ENCODE measurements around the gene POFUT2. TPM values are rescaled to one million over a fixed set of nuclear protein-coding genes. Genes with fewer than 3 reads are reported as not detected.

POFUT2 gene
- total and polyA plus RNA-seq, 4 donors: 17.9 to 35.7 (median 26.1) TPM

GRCh38 chr21:45265721-45266517 is 21.8 kb downstream of the POFUT2 start:
- TF ChIP-seq CTCF (IDR thresholded peaks at IDR 0.05; ENCODE audit: control extremely low read depth, extremely low read depth): no peak
- peak in 1 of 3 donors; percentile 4 for DNase-seq
- Histone ChIP-seq H3K9ac (ENCODE audit: insufficient read depth in 1 of 2, low read length in 2 of 2) (no peak overlapping the region), H3K36me3 (ENCODE audit: control insufficient read depth in 4 of 4, insufficient read depth in 4 of 4, low read length in 4 of 4) (peaks cover 6 to 56% (median 29%) of the 10 kb centered on the region in 4 donors), H3K9me3 (ENCODE audit: control insufficient read depth in 4 of 4, insufficient read depth in 3 of 4, low read length in 3 of 4) (peaks cover 0 to 2% (median 0%) of the 10 kb centered on the region in 4 donors), H3K27me3 (ENCODE audit: control insufficient read depth in 3 of 3, insufficient read depth in 3 of 3, low read length in 2 of 3) (no peaks in the 10 kb centered on the region), H3K4me3 (no peak overlapping the region), H3K4me1 (ENCODE audit: control insufficient read depth in 5 of 5, insufficient read depth in 5 of 5, low read length in 5 of 5) (no peaks in the 10 kb centered on the region), H3K27ac (ENCODE audit: low read depth in 1 of 2, low read length in 1 of 2) (no peak overlapping the region)
- WGBS, 2 donors: 94 to 96% methylated on average over 36 of the region's 36 CpGs
- no peak for ATAC-seq (ENCODE audit: insufficient read depth, low FRiP score)

DNA sequence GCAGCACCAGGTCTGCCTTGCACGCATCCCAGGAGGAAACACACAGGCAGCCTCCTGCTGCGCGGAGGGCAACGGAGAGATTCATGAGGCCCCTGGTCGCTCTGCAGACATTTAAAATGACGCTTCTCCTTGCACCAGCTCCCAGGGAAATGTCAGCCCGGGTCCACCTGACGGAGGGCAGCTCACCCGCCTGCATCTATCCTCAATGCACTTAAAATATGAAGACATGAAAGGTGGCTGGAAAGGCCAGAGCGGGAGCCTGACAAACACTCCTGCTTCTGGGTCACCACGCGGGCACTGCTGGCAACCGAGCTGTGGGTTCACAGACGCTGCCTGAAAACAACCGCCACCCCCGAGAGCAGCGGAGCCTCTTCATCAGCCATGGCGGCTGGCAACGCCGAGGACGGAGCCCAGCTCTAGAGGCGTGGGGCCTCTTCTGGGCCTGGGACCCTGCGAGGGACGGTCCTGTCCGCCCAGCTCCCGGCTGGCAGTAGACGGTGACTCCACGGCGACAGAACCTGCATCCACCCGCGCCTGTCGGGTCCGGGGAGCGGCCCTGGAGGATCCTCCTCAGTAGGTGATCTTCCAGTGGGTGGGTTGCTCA is 22.7 kb downstream of the POFUT2 start:
- Histone ChIP-seq H3K27ac (ENCODE audit: low read depth in 1 of 2, low read length in 1 of 2) (no peak overlapping the region), H3K4me3 (no peak overlapping the region), H3K36me3 (ENCODE audit: control insufficient read depth in 4 of 4, insufficient read depth in 4 of 4, low read length in 4 of 4) (peaks cover 0 to 50% (median 21%) of the 10 kb centered on the region in 4 donors), H3K4me1 (ENCODE audit: control insufficient read depth in 5 of 5, insufficient read depth in 5 of 5, low read length in 5 of 5) (no peaks in the 10 kb centered on the region), H3K9me3 (ENCODE audit: control insufficient read depth in 4 of 4, insufficient read depth in 3 of 4, low read length in 3 of 4) (peaks cover 0 to 2% (median 0%) of the 10 kb centered on the region in 4 donors), H3K27me3 (ENCODE audit: control insufficient read depth in 3 of 3, insufficient read depth in 3 of 3, low read length in 2 of 3) (no peaks in the 10 kb centered on the region), H3K9ac (ENCODE audit: insufficient read depth in 1 of 2, low read length in 2 of 2) (no peak overlapping the region)
- DNase-seq (peak in 1 of 3 donors; percentile 4), ATAC-seq (ENCODE audit: insufficient read depth, low FRiP score) (no peak)
- TF ChIP-seq CTCF (IDR thresholded peaks at IDR 0.05; ENCODE audit: control extremely low read depth, extremely low read depth): no peak
- 93 to 97% methylated on average over 33 to 34 of the region's 34 CpGs for WGBS, 2 donors

DNA sequence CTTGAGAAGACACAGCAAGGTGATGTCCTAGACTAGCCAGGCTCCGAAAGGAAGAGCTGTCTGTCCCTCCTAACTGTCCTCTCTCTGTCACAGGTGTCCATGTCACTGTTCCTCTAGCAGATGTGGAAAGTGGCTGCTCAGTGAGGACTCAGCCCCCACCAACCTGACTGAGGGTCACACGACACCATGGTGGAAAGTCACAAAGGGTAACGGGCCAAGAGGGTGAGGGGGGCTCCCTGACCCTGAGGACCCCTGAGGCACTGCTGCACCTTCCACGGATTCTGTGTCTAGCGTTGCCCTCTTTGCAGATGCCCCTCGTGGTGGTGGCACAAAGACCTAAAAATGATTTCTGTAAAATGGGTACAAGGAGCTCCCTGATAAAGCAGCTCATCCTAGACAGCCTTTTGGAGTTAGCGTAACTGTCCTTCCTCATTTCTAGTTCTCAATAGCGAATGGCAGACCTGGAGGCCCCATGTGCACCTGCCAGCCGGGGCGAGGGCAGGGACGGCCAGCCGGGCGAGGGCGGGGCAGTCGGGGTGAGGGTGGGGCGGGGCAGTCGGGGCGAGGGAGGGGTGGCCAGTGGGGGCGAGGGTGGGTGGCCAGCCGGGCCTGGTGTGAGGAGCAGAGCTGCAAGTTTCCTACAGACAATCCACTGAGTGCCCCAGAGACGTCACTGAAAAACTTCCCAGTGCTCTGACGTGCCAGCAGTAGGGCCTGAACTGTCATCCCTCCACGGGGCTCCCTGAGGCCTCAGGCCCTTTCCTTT is 23.4 kb downstream of the POFUT2 start:
- TF ChIP-seq CTCF (IDR thresholded peaks at IDR 0.05; ENCODE audit: control extremely low read depth, extremely low read depth): no peak
- Histone ChIP-seq H3K27me3 (ENCODE audit: control insufficient read depth in 3 of 3, insufficient read depth in 3 of 3, low read length in 2 of 3) (no peaks in the 10 kb centered on the region), H3K9me3 (ENCODE audit: control insufficient read depth in 4 of 4, insufficient read depth in 3 of 4, low read length in 3 of 4) (peaks cover 0 to 2% (median 0%) of the 10 kb centered on the region in 4 donors), H3K4me1 (ENCODE audit: control insufficient read depth in 5 of 5, insufficient read depth in 5 of 5, low read length in 5 of 5) (no peaks in the 10 kb centered on the region), H3K27ac (ENCODE audit: low read depth in 1 of 2, low read length in 1 of 2) (no peak overlapping the region), H3K9ac (ENCODE audit: insufficient read depth in 1 of 2, low read length in 2 of 2) (no peak overlapping the region), H3K4me3 (no peak overlapping the region), H3K36me3 (ENCODE audit: control insufficient read depth in 4 of 4, insufficient read depth in 4 of 4, low read length in 4 of 4) (peaks cover 0 to 46% (median 16%) of the 10 kb centered on the region in 4 donors)
- no peak for ATAC-seq (ENCODE audit: insufficient read depth, low FRiP score)
- no peak for DNase-seq
- 93 to 95% methylated on average over 23 of the region's 23 CpGs for WGBS, 2 donors
